Measurements from ENCODE around the gene SMARCAL1. TPM values are rescaled to one million over a fixed set of nuclear protein-coding genes. Genes with fewer than 3 reads are reported as not detected.

The SMARCAL1 gene
- total RNA-seq, 1 experiment from 2014 or later = 24.1 TPM

GRCh38 chr2:216436383-216436782 is 24.1 kb downstream of the SMARCAL1 start:
- Mint-ChIP-seq H3K27me3 (ENCODE audit: insufficient read depth, unreplicated experiment) (no peaks in the 10 kb centered on the region), H3K27ac (ENCODE audit: unreplicated experiment) (no peak overlapping the region), H3K4me3 (ENCODE audit: unreplicated experiment) (no peak overlapping the region), H3K9me3 (ENCODE audit: unreplicated experiment) (no peaks in the 10 kb centered on the region), H3K4me1 (ENCODE audit: low read depth, unreplicated experiment) (no peaks in the 10 kb centered on the region), H3K36me3 (ENCODE audit: insufficient read depth, unreplicated experiment) (peaks cover 20% of the 10 kb centered on the region)
- no peak for TF ChIP-seq CTCF (IDR thresholded peaks at IDR 0.05; ENCODE audit: insufficient read depth in 1 of 2, low read depth in 1 of 2, low read length in 1 of 2, severe bottlenecking in 1 of 2, unreplicated experiment in 1 of 2)
- CTCF ChIA-PET = no interaction called here
- Histone ChIP-seq H3K27me3 (replicated peaks; ENCODE audit: control insufficient read depth, insufficient read depth, low read length) (no peaks in the 10 kb centered on the region), H3K4me1 (no peaks in the 10 kb centered on the region), H3K9me3 (no peaks in the 10 kb centered on the region), H3K4me3 (ENCODE audit: low read depth, low read length) (no peak overlapping the region), H3K36me3 (ENCODE audit: control insufficient read depth, insufficient read depth, low read length) (peaks cover 2% of the 10 kb centered on the region)
- DNase-seq = no peak
- BruUV-seq (replicated peaks) = no TSS peak
- intact Hi-C loops (cut with micrococcal nuclease; ENCODE audit: unreplicated experiment) = no loop called here
- POLR2A ChIA-PET = no interaction called here

GRCh38 chr2:216441308-216442010 is 29.2 kb downstream of the SMARCAL1 start:
- no peaks in the 10 kb centered on the region for H3K27me3 Mint-ChIP-seq (ENCODE audit: insufficient read depth, unreplicated experiment)
- H3K27me3 ChIP-seq (replicated peaks; ENCODE audit: control insufficient read depth, insufficient read depth, low read length) = no peaks in the 10 kb centered on the region
- POLR2A ChIA-PET = no interaction called here
- no peaks in the 10 kb centered on the region for H3K9me3 ChIP-seq
- H3K4me3 Mint-ChIP-seq (ENCODE audit: unreplicated experiment) = no peak overlapping the region
- BruUV-seq (replicated peaks) = no TSS peak
- H3K36me3 ChIP-seq (ENCODE audit: control insufficient read depth, insufficient read depth, low read length) = no peaks in the 10 kb centered on the region; the same call in 1 of the 2 replicates
- no peaks in the 10 kb centered on the region for H3K9me3 Mint-ChIP-seq (ENCODE audit: unreplicated experiment)
- H3K36me3 Mint-ChIP-seq (ENCODE audit: insufficient read depth, unreplicated experiment) = peaks cover under 1% of the 10 kb centered on the region
- no peak overlapping the region for H3K27ac Mint-ChIP-seq (ENCODE audit: unreplicated experiment)
- CTCF ChIA-PET = no interaction called here
- no peaks in the 10 kb centered on the region for H3K4me1 ChIP-seq
- intact Hi-C loops (cut with micrococcal nuclease; ENCODE audit: unreplicated experiment) = no loop called here
- H3K4me3 ChIP-seq (ENCODE audit: low read depth, low read length) = no peak overlapping the region
- no peak for TF ChIP-seq CTCF (IDR thresholded peaks at IDR 0.05; ENCODE audit: insufficient read depth in 1 of 2, low read depth in 1 of 2, low read length in 1 of 2, severe bottlenecking in 1 of 2, unreplicated experiment in 1 of 2)
- DNase-seq = no peak
- H3K4me1 Mint-ChIP-seq (ENCODE audit: low read depth, unreplicated experiment) = no peaks in the 10 kb centered on the region

GRCh38 chr2:216445501-216445900 is 33.2 kb downstream of the SMARCAL1 start:
- CTCF ChIA-PET = no interaction called here

More at GRCh38 chr2:216445501-216445900, 33.2 kb downstream of the SMARCAL1 start:
- DNase-seq = no peak
- no peak for TF ChIP-seq CTCF (IDR thresholded peaks at IDR 0.05; ENCODE audit: insufficient read depth in 1 of 2, low read depth in 1 of 2, low read length in 1 of 2, severe bottlenecking in 1 of 2, unreplicated experiment in 1 of 2)
- H3K4me3 Mint-ChIP-seq (ENCODE audit: unreplicated experiment) = no peak overlapping the region
- BruUV-seq (replicated peaks) = no TSS peak
- no peaks in the 10 kb centered on the region for H3K4me1 Mint-ChIP-seq (ENCODE audit: low read depth, unreplicated experiment)
- Histone ChIP-seq H3K4me3 (ENCODE audit: low read depth, low read length) (no peak overlapping the region), H3K9me3 (no peaks in the 10 kb centered on the region), H3K4me1 (no peaks in the 10 kb centered on the region), H3K36me3 (ENCODE audit: control insufficient read depth, insufficient read depth, low read length) (no peaks in the 10 kb centered on the region; the same call in 1 of the 2 replicates), H3K27me3 (replicated peaks; ENCODE audit: control insufficient read depth, insufficient read depth, low read length) (no peaks in the 10 kb centered on the region)
- H3K9me3 Mint-ChIP-seq (ENCODE audit: unreplicated experiment) = no peaks in the 10 kb centered on the region
- intact Hi-C loops (cut with micrococcal nuclease; ENCODE audit: unreplicated experiment) = no loop called here
- H3K27me3 Mint-ChIP-seq (ENCODE audit: insufficient read depth, unreplicated experiment) = no peaks in the 10 kb centered on the region
- H3K36me3 Mint-ChIP-seq (ENCODE audit: insufficient read depth, unreplicated experiment) = peaks cover 24% of the 10 kb centered on the region
- no peak overlapping the region for H3K27ac Mint-ChIP-seq (ENCODE audit: unreplicated experiment)
- POLR2A ChIA-PET = no interaction called here
